NCI-H460 (cell line): ENCODE measurements around the gene ATXN7L2. TPM values are rescaled to one million over a fixed set of nuclear protein-coding genes. Genes with fewer than 3 reads are reported as not detected.

ENCODE experiments used
- DNase-seq: peaks from one replicate; pipeline ENCODE4 v3.0.0-alpha.2; 2016; ENCODE audit warnings: low read depth; ENCODE audit errors: extremely low read depth
- total RNA-seq: library from RNA; depleted of rRNA; stranded (reverse); fragments of >200 nt; shearing (Covaris generic); gene quantifications from 2 replicates; pipeline ENCODE4 v1.2.3, GENCODE V29; 2014

ATXN7L2 gene
- total RNA-seq, 1 experiment from 2014 or later: 3.1 TPM

GRCh38 chr1:109495738-109496137 is 12.0 kb downstream of the ATXN7L2 start:
- no peak for DNase-seq

GRCh38 chr1:109497449-109498160 is 13.9 kb downstream of the ATXN7L2 start:
- DNase-seq: no peak

- DNase-seq: no peak
These were observed 14.6 kb downstream of the ATXN7L2 start for GRCh38 chr1:109498161-109498801.

- DNase-seq: no peak
These were observed 15.4 kb downstream of the ATXN7L2 start for GRCh38 chr1:109499081-109499480.

- DNase-seq: no peak
These were observed 16.2 kb downstream of the ATXN7L2 start for GRCh38 chr1:109499661-109500536.

GRCh38 chr1:109500941-109501381 is 17.3 kb downstream of the ATXN7L2 start:
- DNase-seq: no peak

- DNase-seq: no peak
These were observed 18.1 kb downstream of the ATXN7L2 start for GRCh38 chr1:109501644-109502363.

GRCh38 chr1:109502364-109502851 is 18.7 kb downstream of the ATXN7L2 start:
- DNase-seq: no peak

GRCh38 chr1:109503935-109504334 is 20.2 kb downstream of the ATXN7L2 start:
- DNase-seq: no peak

GRCh38 chr1:109504974-109505373 is 21.3 kb downstream of the ATXN7L2 start:
- DNase-seq: no peak

- no peak for DNase-seq
These were observed 24.5 kb downstream of the ATXN7L2 start for GRCh38 chr1:109508001-109508872.

- DNase-seq: no peak
These were observed 25.1 kb downstream of the ATXN7L2 start for GRCh38 chr1:109508873-109509175.

- no peak for DNase-seq
These were observed 25.8 kb downstream of the ATXN7L2 start, which contains the start of gene AMIGO1 for GRCh38 chr1:109509176-109510134. TSS of gene AMIGO1 (minus strand) at chr1:109509727. CDS start at chr1:109508912, 815 bp downstream.

- DNase-seq: no peak
These were observed 29.5 kb downstream of the ATXN7L2 start for GRCh38 chr1:109513110-109513710.

GRCh38 chr1:109514846-109515245 is 31.1 kb downstream of the ATXN7L2 start:
- no peak for DNase-seq

GRCh38 chr1:109516872-109517271 is 33.2 kb downstream of the ATXN7L2 start:
- DNase-seq: no peak

GRCh38 chr1:109517337-109517736 is 33.6 kb downstream of the ATXN7L2 start:
- no peak for DNase-seq
